HEK293 (cell line): ENCODE data around the gene KANK3.
"Not testable (repeated sequence)": the region's sequence is repeated elsewhere in the genome, so short reads cannot be mapped to it uniquely, and the experiment has no call there.

Source experiments
- CTCF ChIA-PET: fragments of 350-600 bp; formaldehyde crosslinking; extraction: SDS; loops from one replicate; lab custom pipeline; 2021; ENCODE audit warnings: antibody characterized with exemption; lab: Yijun Ruan, JAX
- POLR2A ChIA-PET: fragments of 300-600 bp; formaldehyde crosslinking; extraction: SDS; loops from one replicate; lab custom pipeline; 2020; ENCODE audit warnings: antibody characterized with exemption, inconsistent platforms; lab: Yijun Ruan, JAX
- H3K27ac ChIP-seq: fragments of 200-500 bp; sonication (Bioruptor generic); 2 replicates; pipeline ENCODE4 v1.5.1; 2014; ENCODE audit warnings: low read depth, low read length, control low read depth, inconsistent platforms; ENCODE audit errors: extremely low read depth
- H3K36me3 ChIP-seq, 2 experiments: fragments of 200-500 bp in 1 of 2; sonication (Bioruptor generic) in 1 of 2; 1 replicate in 1 of 2; 2 replicates in 1 of 2; pipeline ENCODE4 v1.5.1; 2014 to 2017; ENCODE audit warnings: inconsistent platforms in 2 of 2, low read length in 2 of 2; ENCODE audit not compliant: control insufficient read depth in 2 of 2, insufficient read depth in 1 of 2
- H3K4me1 ChIP-seq: fragments of 200-500 bp; sonication (Bioruptor generic); 2 replicates; pipeline ENCODE4 v1.5.1; 2014; ENCODE audit warnings: mild to moderate bottlenecking, low read length, inconsistent platforms; ENCODE audit not compliant: control insufficient read depth, insufficient read depth
- H3K4me3 ChIP-seq: 2 replicates; pipeline ENCODE4 v1.5.1; 2011; ENCODE audit warnings: low read depth, mild to moderate bottlenecking, control low read depth, low read length, moderate library complexity
- H3K9me3 ChIP-seq: fragments of 200-500 bp; sonication (Bioruptor generic); 2 replicates; pipeline ENCODE4 v1.5.1; 2014; ENCODE audit warnings: low read depth, low read length, inconsistent platforms; ENCODE audit not compliant: control insufficient read depth, insufficient read depth
- GLI2 ChIP-seq: fragments of 450-650 bp; formaldehyde crosslinking; IDR thresholded peaks from 2 replicates; pipeline ENCODE4; 2017; ENCODE audit warnings: missing biosample characterization, missing genetic modification characterization, low read depth, borderline replicate concordance
- IKZF3 ChIP-seq: fragments of 450-650 bp; IDR thresholded peaks from 2 replicates; pipeline ENCODE4 v1.5.0; 2018; ENCODE audit warnings: missing biosample characterization, mild to moderate bottlenecking, missing genetic modification characterization, moderate library complexity
- KLF1 ChIP-seq: fragments of 450-650 bp; formaldehyde crosslinking; IDR thresholded peaks from 2 replicates; pipeline ENCODE4 v1.5.1; 2016; ENCODE audit warnings: missing biosample characterization, missing genetic modification characterization
- KLF9 ChIP-seq: fragments of 450-650 bp; formaldehyde crosslinking; IDR thresholded peaks from 2 replicates; pipeline ENCODE4 v1.5.1; 2016; ENCODE audit warnings: missing biosample characterization, missing genetic modification characterization, low read depth
- MYNN ChIP-seq: fragments of 450-650 bp; formaldehyde crosslinking; IDR thresholded peaks from 2 replicates; pipeline ENCODE4 v1.5.1; 2016; ENCODE audit warnings: missing biosample characterization, missing genetic modification characterization, borderline replicate concordance
- REPIN1 ChIP-seq: fragments of 450-650 bp; formaldehyde crosslinking; IDR thresholded peaks from 2 replicates; pipeline ENCODE4 v1.5.1; 2017; ENCODE audit warnings: missing biosample characterization, missing genetic modification characterization, low read depth
- ZBTB1 ChIP-seq: fragments of 450-650 bp; formaldehyde crosslinking; IDR thresholded peaks from 2 replicates; pipeline ENCODE4 v1.5.1; 2016; ENCODE audit warnings: missing biosample characterization, missing genetic modification characterization
- ZEB2 ChIP-seq: fragments of 450-650 bp; formaldehyde crosslinking; IDR thresholded peaks from 2 replicates; pipeline ENCODE4 v1.5.1; 2016; ENCODE audit warnings: missing biosample characterization, missing genetic modification characterization
- ZFHX2 ChIP-seq: fragments of 450-650 bp; formaldehyde crosslinking; conservative IDR thresholded peaks from 2 replicates; pipeline ENCODE4 v1.5.1; 2016; ENCODE audit warnings: missing biosample characterization, missing genetic modification characterization
- ZNF174 ChIP-seq: fragments of 450-650 bp; formaldehyde crosslinking; IDR thresholded peaks from 2 replicates; pipeline ENCODE4 v1.5.0; 2017; ENCODE audit warnings: missing biosample characterization, mild to moderate bottlenecking, missing genetic modification characterization
- ZNF37A ChIP-seq: fragments of 450-650 bp; IDR thresholded peaks from 2 replicates; pipeline ENCODE4 v1.5.1; 2018; ENCODE audit warnings: missing biosample characterization, missing genetic modification characterization
- ZNF394 ChIP-seq: fragments of 450-650 bp; formaldehyde crosslinking; IDR thresholded peaks from 2 replicates; pipeline ENCODE4 v1.5.1; 2016; ENCODE audit warnings: missing biosample characterization, missing genetic modification characterization, mild to moderate bottlenecking, moderate library complexity, borderline replicate concordance
- ZNF423 ChIP-seq: fragments of 450-650 bp; formaldehyde crosslinking; IDR thresholded peaks from 2 replicates; pipeline ENCODE4 v1.5.1; 2016; ENCODE audit warnings: missing biosample characterization, missing genetic modification characterization
- ZNF555 ChIP-seq: fragments of 450-650 bp; formaldehyde crosslinking; conservative IDR thresholded peaks from 2 replicates; pipeline ENCODE4 v1.5.1; 2017; ENCODE audit warnings: missing biosample characterization, mild to moderate bottlenecking, missing genetic modification characterization, inconsistent platforms
- ZNF768 ChIP-seq: fragments of 450-650 bp; formaldehyde crosslinking; IDR thresholded peaks from 2 replicates; pipeline ENCODE4 v1.5.1; 2018; ENCODE audit warnings: missing biosample characterization, mild to moderate bottlenecking, missing genetic modification characterization
- ZNF777 ChIP-seq: fragments of 450-650 bp; formaldehyde crosslinking; IDR thresholded peaks from 2 replicates; pipeline ENCODE4 v1.5.1; 2017; ENCODE audit warnings: missing biosample characterization, missing genetic modification characterization, borderline replicate concordance
- ZNF785 ChIP-seq: fragments of 450-650 bp; formaldehyde crosslinking; IDR thresholded peaks from 2 replicates; pipeline ENCODE4 v1.5.1; 2016; ENCODE audit warnings: missing biosample characterization, missing genetic modification characterization
- TF ChIP-seq, protein P1 (sequence below): sonication (generic); formaldehyde crosslinking; IDR thresholded peaks from 2 replicates; pipeline ENCODE4 v1.8.1; 2022; ENCODE audit warnings: mild to moderate bottlenecking, moderate library complexity, missing genetic modification reagents
- TF ChIP-seq, protein P2 (sequence below): fragments of 450-650 bp; formaldehyde crosslinking; IDR thresholded peaks from 2 replicates; pipeline ENCODE4 v1.5.1; 2017; ENCODE audit warnings: missing biosample characterization, missing genetic modification characterization
- TF ChIP-seq, protein P3 (sequence below): fragments of 450-650 bp; formaldehyde crosslinking; IDR thresholded peaks from 2 replicates; pipeline ENCODE4 v1.5.1; 2016; ENCODE audit warnings: missing biosample characterization, missing genetic modification characterization

The KANK3 gene

DNA sequence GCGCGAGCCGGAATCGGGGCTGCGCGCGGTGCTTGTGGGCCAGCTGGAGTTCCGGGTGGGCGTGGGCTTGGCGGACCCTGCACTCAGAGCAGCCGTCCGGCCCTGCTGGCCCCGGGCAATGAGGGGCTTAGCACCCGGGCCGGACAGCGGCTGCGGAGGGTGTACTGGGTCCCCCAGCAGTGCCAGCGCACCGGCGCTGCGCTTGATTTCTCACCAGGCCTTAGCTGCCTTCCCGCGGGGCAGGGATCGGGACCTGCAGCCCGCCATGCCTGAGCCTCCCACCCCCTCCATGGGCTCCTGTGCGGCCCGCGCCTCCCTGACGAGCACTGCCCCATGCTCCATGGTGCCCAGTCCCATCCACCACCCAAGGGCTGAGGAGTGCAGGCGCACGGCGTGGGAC, 32.7 kb upstream of the KANK3 start:
- ChIA-PET CTCF (interaction anchor here (0.7 kb wide), 1 partner anchor 22 kb away, joined by 3 read pairs; no protein-coding TSS in a partner anchor), POLR2A (interaction anchor here (0.6 to 1.6 kb wide), 2 partner anchors 14 to 431 kb away, joined by 3 to 4 read pairs; partner anchors contain the start of gene RAB11B)
- H3K36me3 ChIP-seq, H3K9me3 ChIP-seq, H3K4me3 ChIP-seq, H3K27ac ChIP-seq, H3K4me1 ChIP-seq: not testable (repeated sequence)

DNA sequence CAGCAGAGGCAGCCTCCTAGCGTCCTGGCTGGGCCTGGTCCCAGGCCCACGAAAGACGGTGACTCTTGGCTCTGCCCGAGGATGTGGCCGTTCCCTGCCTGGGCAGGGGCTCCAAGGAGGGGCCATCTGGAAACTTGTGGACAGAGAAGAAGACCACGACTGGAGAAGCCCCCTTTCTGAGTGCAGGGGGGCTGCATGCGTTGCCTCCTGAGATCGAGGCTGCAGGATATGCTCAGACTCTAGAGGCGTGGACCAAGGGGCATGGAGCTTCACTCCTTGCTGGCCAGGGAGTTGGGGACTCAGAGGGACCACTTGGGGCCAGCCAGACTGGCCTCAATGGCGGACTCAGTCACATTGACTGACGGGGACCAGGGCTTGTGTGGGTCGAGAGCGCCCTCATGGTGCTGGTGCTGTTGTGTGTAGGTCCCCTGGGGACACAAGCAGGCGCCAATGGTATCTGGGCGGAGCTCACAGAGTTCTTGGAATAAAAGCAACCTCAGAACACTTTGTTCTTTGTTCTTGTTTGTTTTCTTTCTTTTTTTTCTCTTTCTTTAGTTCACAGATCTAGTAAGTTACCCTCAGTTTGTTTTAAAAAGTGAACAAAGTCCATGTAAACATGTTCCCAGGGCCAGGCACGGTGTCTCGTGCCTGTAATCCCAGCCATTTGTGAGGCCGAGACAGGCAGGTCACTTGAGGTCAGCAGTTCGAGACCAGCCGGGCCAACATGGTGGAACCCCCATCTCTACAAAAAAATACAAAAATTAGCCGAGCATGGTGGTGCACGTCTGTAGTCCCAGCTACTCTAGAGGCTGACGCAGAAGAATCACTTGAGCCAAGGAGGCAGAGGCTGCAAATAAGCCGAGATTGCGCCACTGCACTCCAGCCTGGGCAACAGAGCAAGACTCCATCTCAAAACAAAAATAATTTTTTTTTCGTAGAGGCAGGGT, 31.1 kb upstream of the KANK3 start:
- TF ChIP-seq KLF9 (tag by site-specific recombination) (no peak), GLI2 (no peak), ZNF394 (tag by site-specific recombination) (no peak), ZNF768 (tag by site-specific recombination) (no peak), ZEB2 (tag by site-specific recombination) (no peak), MYNN (tag by site-specific recombination) (no peak), KLF1 (tag by site-specific recombination) (no peak), ZNF174 (tag by site-specific recombination) (no peak), ZNF423 (tag by site-specific recombination) (no peak), ZBTB1 (no peak), ZNF785 (tag by site-specific recombination) (no peak), ZNF37A (tag by site-specific recombination) (no peak), REPIN1 (tag by site-specific recombination) (no peak), ZNF777 (no peak)
- TF ChIP-seq, protein P1, sequence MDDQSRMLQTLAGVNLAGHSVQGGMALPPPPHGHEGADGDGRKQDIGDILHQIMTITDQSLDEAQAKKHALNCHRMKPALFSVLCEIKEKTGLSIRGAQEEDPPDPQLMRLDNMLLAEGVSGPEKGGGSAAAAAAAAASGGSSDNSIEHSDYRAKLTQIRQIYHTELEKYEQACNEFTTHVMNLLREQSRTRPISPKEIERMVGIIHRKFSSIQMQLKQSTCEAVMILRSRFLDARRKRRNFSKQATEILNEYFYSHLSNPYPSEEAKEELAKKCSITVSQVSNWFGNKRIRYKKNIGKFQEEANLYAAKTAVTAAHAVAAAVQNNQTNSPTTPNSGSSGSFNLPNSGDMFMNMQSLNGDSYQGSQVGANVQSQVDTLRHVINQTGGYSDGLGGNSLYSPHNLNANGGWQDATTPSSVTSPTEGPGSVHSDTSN (CRISPR knock-in tag) = no peak
- TF ChIP-seq, protein P2, sequence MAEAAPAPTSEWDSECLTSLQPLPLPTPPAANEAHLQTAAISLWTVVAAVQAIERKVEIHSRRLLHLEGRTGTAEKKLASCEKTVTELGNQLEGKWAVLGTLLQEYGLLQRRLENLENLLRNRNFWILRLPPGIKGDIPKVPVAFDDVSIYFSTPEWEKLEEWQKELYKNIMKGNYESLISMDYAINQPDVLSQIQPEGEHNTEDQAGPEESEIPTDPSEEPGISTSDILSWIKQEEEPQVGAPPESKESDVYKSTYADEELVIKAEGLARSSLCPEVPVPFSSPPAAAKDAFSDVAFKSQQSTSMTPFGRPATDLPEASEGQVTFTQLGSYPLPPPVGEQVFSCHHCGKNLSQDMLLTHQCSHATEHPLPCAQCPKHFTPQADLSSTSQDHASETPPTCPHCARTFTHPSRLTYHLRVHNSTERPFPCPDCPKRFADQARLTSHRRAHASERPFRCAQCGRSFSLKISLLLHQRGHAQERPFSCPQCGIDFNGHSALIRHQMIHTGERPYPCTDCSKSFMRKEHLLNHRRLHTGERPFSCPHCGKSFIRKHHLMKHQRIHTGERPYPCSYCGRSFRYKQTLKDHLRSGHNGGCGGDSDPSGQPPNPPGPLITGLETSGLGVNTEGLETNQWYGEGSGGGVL (tag by site-specific recombination) = no peak
- TF ChIP-seq, all 188 proteins: peak for 0
- H3K9me3 ChIP-seq = no peaks in the 10 kb centered on the region
- H3K27ac ChIP-seq = no peak overlapping the region
- H3K36me3 ChIP-seq = peaks cover 0 to 4% of the 10 kb centered on the region in 2 experiments; a peak in 2 of 3 replicates
- ChIA-PET POLR2A (no interaction called here), CTCF (interaction anchor here (0.6 to 1.1 kb wide), 3 partner anchors 20 to 280 kb away, joined by 3 to 4 read pairs (median 3); no protein-coding TSS in a partner anchor)
- no peak overlapping the region for H3K4me3 ChIP-seq
- no peaks in the 10 kb centered on the region for H3K4me1 ChIP-seq

DNA sequence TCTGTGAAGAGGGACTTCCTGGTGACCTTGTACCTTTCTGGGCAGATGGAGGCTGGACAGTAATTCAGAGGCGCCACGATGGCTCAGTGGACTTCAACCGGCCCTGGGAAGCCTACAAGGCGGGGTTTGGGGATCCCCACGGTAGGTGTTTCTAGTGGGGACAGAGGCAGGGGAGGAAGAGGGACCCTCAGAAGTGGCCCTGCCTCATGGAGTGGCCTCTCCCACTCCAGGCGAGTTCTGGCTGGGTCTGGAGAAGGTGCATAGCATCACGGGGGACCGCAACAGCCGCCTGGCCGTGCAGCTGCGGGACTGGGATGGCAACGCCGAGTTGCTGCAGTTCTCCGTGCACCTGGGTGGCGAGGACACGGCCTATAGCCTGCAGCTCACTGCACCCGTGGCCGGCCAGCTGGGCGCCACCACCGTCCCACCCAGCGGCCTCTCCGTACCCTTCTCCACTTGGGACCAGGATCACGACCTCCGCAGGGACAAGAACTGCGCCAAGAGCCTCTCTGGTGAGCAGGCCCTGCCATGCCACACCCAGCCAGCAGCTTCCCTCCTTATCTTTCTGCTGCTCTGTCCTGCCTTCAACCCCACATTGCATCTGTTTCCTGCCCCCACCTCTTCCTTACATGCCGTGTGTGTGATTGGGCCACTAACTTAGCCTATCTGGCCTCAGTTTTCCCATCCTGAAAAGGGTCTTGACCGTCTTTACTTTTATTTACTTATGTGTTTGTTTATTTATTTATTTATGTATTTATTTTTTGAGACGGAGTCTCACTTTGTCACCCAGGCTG, 28.1 kb upstream of the KANK3 start:
- no peak for TF ChIP-seq ZFHX2 (tag by site-specific recombination)
- TF ChIP-seq, protein P3, sequence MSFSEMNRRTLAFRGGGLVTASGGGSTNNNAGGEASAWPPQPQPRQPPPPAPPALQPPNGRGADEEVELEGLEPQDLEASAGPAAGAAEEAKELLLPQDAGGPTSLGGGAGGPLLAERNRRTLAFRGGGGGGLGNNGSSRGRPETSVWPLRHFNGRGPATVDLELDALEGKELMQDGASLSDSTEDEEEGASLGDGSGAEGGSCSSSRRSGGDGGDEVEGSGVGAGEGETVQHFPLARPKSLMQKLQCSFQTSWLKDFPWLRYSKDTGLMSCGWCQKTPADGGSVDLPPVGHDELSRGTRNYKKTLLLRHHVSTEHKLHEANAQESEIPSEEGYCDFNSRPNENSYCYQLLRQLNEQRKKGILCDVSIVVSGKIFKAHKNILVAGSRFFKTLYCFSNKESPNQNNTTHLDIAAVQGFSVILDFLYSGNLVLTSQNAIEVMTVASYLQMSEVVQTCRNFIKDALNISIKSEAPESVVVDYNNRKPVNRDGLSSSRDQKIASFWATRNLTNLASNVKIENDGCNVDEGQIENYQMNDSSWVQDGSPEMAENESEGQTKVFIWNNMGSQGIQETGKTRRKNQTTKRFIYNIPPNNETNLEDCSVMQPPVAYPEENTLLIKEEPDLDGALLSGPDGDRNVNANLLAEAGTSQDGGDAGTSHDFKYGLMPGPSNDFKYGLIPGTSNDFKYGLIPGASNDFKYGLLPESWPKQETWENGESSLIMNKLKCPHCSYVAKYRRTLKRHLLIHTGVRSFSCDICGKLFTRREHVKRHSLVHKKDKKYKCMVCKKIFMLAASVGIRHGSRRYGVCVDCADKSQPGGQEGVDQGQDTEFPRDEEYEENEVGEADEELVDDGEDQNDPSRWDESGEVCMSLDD (tag by site-specific recombination) = no peak
- TF ChIP-seq IKZF3 (tag by site-specific recombination) = no peak
- TF ChIP-seq ZNF555 (tag by site-specific recombination) = no peak
- no peaks in the 10 kb centered on the region for H3K9me3 ChIP-seq
- H3K4me1 ChIP-seq = peaks cover 14% of the 10 kb centered on the region
- CTCF ChIA-PET = interaction anchor here (1.1 to 1.2 kb wide), 2 partner anchors 8 to 17 kb away, joined by 4 to 6 read pairs; no protein-coding TSS in a partner anchor
- H3K27ac ChIP-seq = no peak overlapping the region
- POLR2A ChIA-PET = no interaction called here
- H3K36me3 ChIP-seq = peaks cover 0 to 4% of the 10 kb centered on the region in 2 experiments; a peak in 1 of 3 replicates
- no peak overlapping the region for H3K4me3 ChIP-seq
